Stimulated activated naive CD8-positive, alpha-beta T cell treated with anti-CD3 and anti-CD28 coated beads, Interleukin-15, amount 100 ng/mL, for 72 hours (primary cell): Measurements from ENCODE around the gene BCAS3.
"Not testable (repeated sequence)": the region's sequence is repeated elsewhere in the genome, so short reads cannot be mapped to it uniquely, and the experiment has no call there.

Source experiments
- ATAC-seq: fragments of 150-1000 bp; cut with Tn5 transposase; 2 replicates; pipeline ENCODE4 v1.10.0; 2021; ENCODE audit warnings: mild to moderate bottlenecking, moderate library complexity
- DNase-seq, 2 donors: peaks; one replicate each; pipeline ENCODE4 v3.0.0; 2021 to 2022
- H3K27ac Mint-ChIP-seq, 2 donors: one replicate each; pipeline ENCODE4 v1.8.0; 2022; ENCODE audit warnings: mild to moderate bottlenecking in 2 of 2, mixed read lengths in 2 of 2, moderate library complexity in 2 of 2
- H3K27me3 Mint-ChIP-seq: one replicate; pipeline ENCODE4 v1.8.0; 2022; ENCODE audit warnings: mixed read lengths
- H3K4me1 Mint-ChIP-seq: one replicate; pipeline ENCODE4 v1.8.0; 2022; ENCODE audit warnings: mild to moderate bottlenecking, mixed read lengths
- H3K4me3 Mint-ChIP-seq, 2 donors: one replicate each; pipeline ENCODE4 v1.8.0; 2022; ENCODE audit warnings: mild to moderate bottlenecking in 2 of 2, mixed read lengths in 2 of 2, moderate library complexity in 1 of 2
- H3K9me3 Mint-ChIP-seq, 2 donors: one replicate each; pipeline ENCODE4 v1.8.0; 2022; ENCODE audit warnings: mixed read lengths in 2 of 2

The BCAS3 gene

GRCh38 chr17:61239953-61240352, 562.3 kb downstream of the BCAS3 start:
- Mint-ChIP-seq H3K9me3 (peaks cover 0 to 4% of the 10 kb centered on the region in 2 donors), H3K4me1 (peaks cover 16% of the 10 kb centered on the region), H3K27ac (peak overlapping the region in 1 of 2 donors; percentile 89), H3K4me3 (peak overlapping the region; percentile 10 to 85), H3K27me3 (no peaks in the 10 kb centered on the region)
- DNase-seq (no peak), ATAC-seq (peak; percentile 65)

- Mint-ChIP-seq H3K4me1 (peaks cover 18% of the 10 kb centered on the region), H3K9me3 (peaks cover 0 to 4% of the 10 kb centered on the region in 2 donors), H3K27me3 (no peaks in the 10 kb centered on the region), H3K4me3 (peak overlapping the region in 1 of 2 donors; percentile 85), H3K27ac (peak overlapping the region in 1 of 2 donors; percentile 89)
- no peak for DNase-seq
- ATAC-seq: peak; percentile 69
These were observed 563.3 kb downstream of the BCAS3 start for GRCh38 chr17:61240851-61241468.

GRCh38 chr17:61244988-61245387, 567.3 kb downstream of the BCAS3 start:
- DNase-seq, H3K9me3 Mint-ChIP-seq, H3K4me1 Mint-ChIP-seq, ATAC-seq, H3K27me3 Mint-ChIP-seq, H3K27ac Mint-ChIP-seq: not testable (repeated sequence)
- peak overlapping the region in 1 of 2 donors; percentile 29 for H3K4me3 Mint-ChIP-seq

- Mint-ChIP-seq H3K27ac (peak overlapping the region in 1 of 2 donors; percentile 50), H3K4me3 (no peak overlapping the region), H3K4me1 (peaks cover 13% of the 10 kb centered on the region), H3K9me3 (peaks cover 0 to 4% of the 10 kb centered on the region in 2 donors), H3K27me3 (no peaks in the 10 kb centered on the region)
- DNase-seq (no peak), ATAC-seq (no peak)
These were observed 568.1 kb downstream of the BCAS3 start for GRCh38 chr17:61245706-61246135.

- no peak for DNase-seq
- H3K27ac Mint-ChIP-seq: no peak overlapping the region
- no peak overlapping the region for H3K4me3 Mint-ChIP-seq
- ATAC-seq: no peak
- H3K9me3 Mint-ChIP-seq: peaks cover 0 to 4% of the 10 kb centered on the region in 2 donors
- H3K27me3 Mint-ChIP-seq: no peaks in the 10 kb centered on the region
- peaks cover 30% of the 10 kb centered on the region for H3K4me1 Mint-ChIP-seq
These were observed 569.8 kb downstream of the BCAS3 start for GRCh38 chr17:61247439-61247838.

GRCh38 chr17:61248399-61248798, 570.7 kb downstream of the BCAS3 start:
- no peak overlapping the region for H3K27ac Mint-ChIP-seq
- H3K27me3 Mint-ChIP-seq: no peaks in the 10 kb centered on the region
- DNase-seq (no peak), ATAC-seq (no peak)
- peaks cover 30% of the 10 kb centered on the region for H3K4me1 Mint-ChIP-seq
- H3K9me3 Mint-ChIP-seq: no peaks in the 10 kb centered on the region
- no peak overlapping the region for H3K4me3 Mint-ChIP-seq

GRCh38 chr17:61249649-61250299, 572.1 kb downstream of the BCAS3 start:
- DNase-seq: no peak
- Mint-ChIP-seq H3K27ac (peak overlapping the region; percentile 12 to 72), H3K4me3 (no peak overlapping the region), H3K4me1 (peaks cover 29% of the 10 kb centered on the region), H3K9me3 (no peaks in the 10 kb centered on the region), H3K27me3 (no peaks in the 10 kb centered on the region)
- no peak for ATAC-seq

GRCh38 chr17:61250335-61250890, 572.8 kb downstream of the BCAS3 start:
- Mint-ChIP-seq H3K9me3 (no peaks in the 10 kb centered on the region), H3K27me3 (no peaks in the 10 kb centered on the region), H3K27ac (peak overlapping the region; percentile 72 to 90), H3K4me3 (peak overlapping the region in 1 of 2 donors; percentile 40), H3K4me1 (peaks cover 25% of the 10 kb centered on the region)
- ATAC-seq (peak; percentile 48), DNase-seq (no peak)

- Mint-ChIP-seq H3K4me1 (peaks cover 25% of the 10 kb centered on the region), H3K9me3 (no peaks in the 10 kb centered on the region), H3K4me3 (no peak overlapping the region), H3K27ac (peak overlapping the region; percentile 41 to 67), H3K27me3 (no peaks in the 10 kb centered on the region)
- DNase-seq (no peak), ATAC-seq (peak; percentile 46)
These were observed 574.6 kb downstream of the BCAS3 start for GRCh38 chr17:61251939-61252865.

- H3K4me1 Mint-ChIP-seq: peaks cover 25% of the 10 kb centered on the region
- DNase-seq (no peak), ATAC-seq (no peak)
- no peak overlapping the region for H3K4me3 Mint-ChIP-seq
- H3K27me3 Mint-ChIP-seq: no peaks in the 10 kb centered on the region
- no peak overlapping the region for H3K27ac Mint-ChIP-seq
- H3K9me3 Mint-ChIP-seq: no peaks in the 10 kb centered on the region
These were observed 575.7 kb downstream of the BCAS3 start for GRCh38 chr17:61253362-61253761.

GRCh38 chr17:61253937-61254574, 576.4 kb downstream of the BCAS3 start:
- Mint-ChIP-seq H3K27me3 (no peaks in the 10 kb centered on the region), H3K9me3 (no peaks in the 10 kb centered on the region), H3K27ac (no peak overlapping the region), H3K4me3 (no peak overlapping the region), H3K4me1 (peaks cover 25% of the 10 kb centered on the region)
- DNase-seq: no peak
- no peak for ATAC-seq

GRCh38 chr17:61254904-61255303, 577.3 kb downstream of the BCAS3 start:
- DNase-seq (no peak), ATAC-seq (no peak)
- Mint-ChIP-seq H3K4me1 (peaks cover 25% of the 10 kb centered on the region), H3K27me3 (no peaks in the 10 kb centered on the region), H3K27ac (no peak overlapping the region), H3K9me3 (no peaks in the 10 kb centered on the region), H3K4me3 (no peak overlapping the region)

- H3K4me3 Mint-ChIP-seq: no peak overlapping the region
- peaks cover 17% of the 10 kb centered on the region for H3K4me1 Mint-ChIP-seq
- H3K9me3 Mint-ChIP-seq: no peaks in the 10 kb centered on the region
- ATAC-seq: no peak
- no peak overlapping the region for H3K27ac Mint-ChIP-seq
- no peaks in the 10 kb centered on the region for H3K27me3 Mint-ChIP-seq
- DNase-seq: no peak
These were observed 578.0 kb downstream of the BCAS3 start for GRCh38 chr17:61255647-61256046.

GRCh38 chr17:61259360-61259759, 581.7 kb downstream of the BCAS3 start:
- no peaks in the 10 kb centered on the region for H3K9me3 Mint-ChIP-seq
- ATAC-seq: no peak
- DNase-seq: no peak
- no peak overlapping the region for H3K4me3 Mint-ChIP-seq
- no peak overlapping the region for H3K27ac Mint-ChIP-seq
- no peaks in the 10 kb centered on the region for H3K27me3 Mint-ChIP-seq
- H3K4me1 Mint-ChIP-seq: no peaks in the 10 kb centered on the region
